ENCODE results near the gene PURA.

Gene PURA

DNA sequence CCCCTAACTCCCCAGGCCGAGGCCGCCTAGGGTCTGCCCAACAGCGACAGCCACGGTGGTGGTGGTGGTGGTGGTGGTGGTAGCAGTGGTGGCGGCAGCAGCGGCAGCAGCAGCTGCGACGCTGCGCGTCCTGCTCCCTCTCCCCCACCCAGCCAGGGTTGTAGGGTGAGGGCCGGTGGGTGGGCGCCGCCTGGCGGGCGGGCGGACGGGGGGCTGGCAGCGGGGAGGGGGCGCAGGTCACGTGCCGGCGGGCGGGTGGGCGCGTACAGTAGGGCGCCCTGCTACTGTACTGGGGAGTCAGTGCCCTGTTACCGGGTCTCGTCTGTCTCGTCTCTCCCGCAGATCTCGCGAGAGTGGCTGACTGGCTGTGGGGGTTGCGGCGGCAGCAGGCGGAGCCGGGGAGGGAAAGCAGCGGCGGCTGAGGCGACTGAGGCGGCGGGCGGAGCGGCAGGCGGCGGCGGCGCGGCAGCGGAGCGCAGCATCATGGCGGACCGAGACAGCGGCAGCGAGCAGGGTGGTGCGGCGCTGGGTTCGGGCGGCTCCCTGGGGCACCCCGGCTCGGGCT is at the start of gene PURA:
PURA (plus strand) TSS at position 411 of the 565 bp plus-strand sequence; CDS start at position 484, 73 bp downstream.
- DNase-seq (ENCODE audit: low spot score): peak; percentile 95

GRCh38 chr5:140072812-140073211 is 41.1 kb upstream of the PURA start:
- no peak for DNase-seq (ENCODE audit: low spot score)

- peak; percentile 26 for DNase-seq (ENCODE audit: low spot score)
Measured at GRCh38 chr5:140073296-140073695, 40.6 kb upstream of the PURA start.

- DNase-seq (ENCODE audit: low spot score): peak; percentile 46
Measured at GRCh38 chr5:140075371-140075770, 38.5 kb upstream of the PURA start.

- DNase-seq (ENCODE audit: low spot score): no peak
Measured at GRCh38 chr5:140076142-140076541, 37.8 kb upstream of the PURA start.

DNA sequence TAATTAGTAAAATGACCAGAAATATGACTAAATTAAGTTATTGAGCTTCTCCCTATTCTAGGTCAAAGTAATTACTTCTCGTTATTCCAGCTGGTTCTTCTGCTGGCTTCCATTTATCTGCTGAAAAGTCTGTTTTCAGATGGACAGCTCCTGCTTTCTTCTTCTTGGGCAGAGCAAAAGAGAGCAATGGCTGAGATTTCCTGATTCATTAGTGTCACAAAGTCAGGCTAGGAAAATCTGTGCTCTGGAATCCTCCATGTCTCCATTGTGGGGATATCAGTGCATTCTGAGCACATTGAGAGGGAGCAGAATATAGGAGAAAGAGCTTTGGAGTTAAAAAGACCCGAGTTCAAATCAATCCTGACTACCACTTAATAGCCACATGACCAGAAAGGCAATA is 37.1 kb upstream of the PURA start:
- peak; percentile 4 for DNase-seq (ENCODE audit: low spot score)

DNA sequence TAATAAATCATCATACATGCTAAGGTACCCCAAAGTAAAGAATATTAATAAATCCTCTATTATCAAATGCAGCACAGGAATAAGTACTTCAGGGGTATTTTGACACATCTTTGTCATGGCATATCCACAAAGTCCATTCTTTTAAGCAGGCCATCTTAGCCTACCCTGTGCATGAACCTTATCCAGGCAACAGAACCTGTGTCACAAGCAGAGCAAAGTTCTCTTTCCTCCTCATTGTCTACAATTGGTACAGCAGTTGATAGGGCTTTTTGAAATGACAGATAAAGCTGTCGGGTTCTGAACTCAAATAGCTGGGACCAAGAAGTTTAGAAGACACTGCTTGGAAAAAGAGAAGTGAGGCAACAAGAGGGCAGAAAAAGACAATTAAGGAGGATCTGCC is 30.8 kb upstream of the PURA start:
- no peak for DNase-seq (ENCODE audit: low spot score)

- DNase-seq (ENCODE audit: low spot score): no peak
Measured at GRCh38 chr5:140083650-140084049, 30.3 kb upstream of the PURA start.

- DNase-seq (ENCODE audit: low spot score): no peak
Measured at GRCh38 chr5:140084541-140084940, 29.4 kb upstream of the PURA start.

DNA sequence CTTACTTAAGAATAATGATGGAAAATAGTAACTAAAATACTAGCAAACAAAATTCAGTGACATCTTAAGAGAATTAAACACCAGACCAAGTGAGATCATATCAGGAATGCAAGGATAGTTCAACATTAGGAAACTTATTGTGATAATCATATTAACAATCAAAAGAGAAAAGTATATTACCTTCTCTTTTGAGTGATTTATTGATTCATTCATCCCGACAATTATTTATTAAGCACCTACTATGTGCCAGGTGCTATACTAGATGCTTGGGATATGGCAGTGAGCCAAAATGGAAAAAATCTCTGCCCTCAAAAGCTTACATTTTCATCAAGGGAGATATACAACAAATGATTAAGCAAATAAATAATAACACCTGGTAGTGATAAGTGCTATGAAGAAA is 23.7 kb upstream of the PURA start:
- no peak for DNase-seq (ENCODE audit: low spot score)

DNA sequence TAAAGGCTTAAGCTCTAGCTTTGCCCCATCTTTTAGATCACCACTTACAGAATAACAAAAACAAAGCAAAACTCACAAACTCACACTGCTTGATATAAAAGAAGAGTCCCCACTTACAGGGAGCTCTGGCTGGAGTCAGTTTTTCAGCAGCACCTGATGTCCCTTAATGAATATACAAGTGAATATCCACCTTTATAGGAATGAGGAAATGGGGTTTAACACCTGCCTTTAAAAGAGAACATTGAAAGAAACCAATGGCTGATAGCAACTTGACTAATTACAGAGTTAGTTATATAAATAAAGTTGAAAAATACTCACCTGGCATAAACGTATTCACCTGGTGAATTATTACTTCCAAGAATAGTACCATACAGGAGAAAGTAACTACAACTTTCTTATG is 20.7 kb upstream of the PURA start:
- no peak for DNase-seq (ENCODE audit: low spot score)

DNA sequence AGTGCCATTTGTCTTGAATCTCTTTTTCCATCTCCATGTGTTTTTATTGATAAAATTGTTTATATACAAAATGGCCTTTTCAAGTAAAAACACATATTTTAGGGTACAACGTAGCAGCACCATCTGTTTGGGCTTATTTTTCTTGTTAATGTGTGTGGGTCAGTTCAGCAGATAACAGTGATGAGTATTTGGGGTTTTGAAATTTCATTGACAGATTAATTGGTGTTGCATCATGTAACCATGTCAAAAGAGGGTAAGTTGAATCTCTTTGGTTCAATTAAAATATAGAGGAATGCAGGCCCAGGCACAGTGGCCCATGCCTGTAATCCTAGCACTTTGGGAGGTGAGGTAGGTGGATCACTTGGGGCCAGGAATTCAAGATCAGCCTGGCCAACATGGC is 20.0 kb upstream of the PURA start:
- DNase-seq (ENCODE audit: low spot score): no peak

GRCh38 chr5:140094889-140095288 is 19.0 kb upstream of the PURA start:
- DNase-seq (ENCODE audit: low spot score): no peak

- DNase-seq (ENCODE audit: low spot score): no peak
Measured at GRCh38 chr5:140101179-140101578, 12.7 kb upstream of the PURA start.

- DNase-seq (ENCODE audit: low spot score): no peak
Measured at GRCh38 chr5:140103154-140103553, 10.8 kb upstream of the PURA start.

- no peak for DNase-seq (ENCODE audit: low spot score)
Measured at GRCh38 chr5:140104100-140104499, 9.8 kb upstream of the PURA start.

GRCh38 chr5:140106101-140106500 is 7.8 kb upstream of the PURA start:
- no peak for DNase-seq (ENCODE audit: low spot score)

DNA sequence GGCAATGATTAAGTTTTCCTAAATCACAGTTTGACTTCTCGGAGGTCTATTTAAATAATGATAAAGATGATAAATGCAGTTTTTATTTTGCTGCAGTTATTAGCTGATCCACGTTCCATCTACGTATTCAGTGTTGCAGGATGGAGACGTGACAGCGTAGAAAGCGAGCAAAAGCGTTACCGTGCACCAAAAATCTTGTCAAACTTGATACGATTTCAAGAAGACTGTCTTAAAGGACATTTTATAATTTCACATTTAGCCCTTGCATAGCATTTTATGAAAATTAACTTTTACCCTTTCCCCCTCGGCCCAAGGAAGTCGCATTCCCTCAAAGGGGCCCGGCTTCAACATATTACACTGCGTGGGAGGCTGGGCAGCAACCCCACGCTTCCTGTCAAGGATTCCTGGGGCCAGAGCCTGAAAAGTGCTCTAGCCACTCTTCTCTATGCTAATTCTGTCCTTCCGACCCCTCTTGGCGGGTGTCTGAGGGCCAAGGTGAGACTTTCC is 7.1 kb upstream of the PURA start:
- DNase-seq (ENCODE audit: low spot score): no peak

DNA sequence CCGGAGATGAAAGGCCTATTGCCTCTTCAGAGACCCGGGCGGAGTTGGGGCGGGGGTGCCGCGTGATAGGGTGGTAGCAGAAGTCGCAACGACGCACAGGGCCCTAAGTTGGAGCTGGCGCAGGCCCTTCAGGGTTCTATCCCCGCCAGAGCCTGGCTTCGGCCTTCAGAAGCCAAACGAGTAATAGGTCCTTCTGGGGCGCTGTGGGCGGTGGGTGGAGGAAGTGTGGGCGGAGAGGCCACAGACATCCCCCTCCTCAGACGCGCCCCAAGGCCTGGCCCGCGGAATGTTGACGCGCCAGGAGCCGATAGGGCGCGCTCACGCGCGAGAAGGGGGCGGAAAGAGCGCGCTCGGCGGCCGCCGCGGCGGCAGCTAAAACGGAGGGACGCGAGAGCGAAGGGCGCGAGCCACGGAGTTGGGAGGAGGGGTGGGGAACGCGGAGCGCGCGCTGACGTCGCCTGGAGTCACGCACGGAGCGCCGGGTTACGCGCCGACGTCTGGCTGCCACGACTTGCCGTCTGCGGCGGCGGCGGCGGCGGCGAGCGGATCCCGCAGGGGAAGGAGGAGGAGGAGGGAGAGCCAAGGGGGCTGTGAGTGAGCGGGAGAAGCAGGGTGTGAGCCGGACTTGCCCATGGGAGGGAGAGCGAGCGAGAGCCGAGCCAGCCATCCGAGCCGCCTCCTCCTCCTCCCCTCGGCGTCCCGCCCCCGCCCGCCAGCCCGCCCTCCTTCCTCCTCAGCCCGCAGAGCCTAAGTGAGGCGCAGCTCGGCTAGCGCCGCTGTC is 6.4 kb upstream of the PURA start:
- DNase-seq (ENCODE audit: low spot score): peak; percentile 94

GRCh38 chr5:140108093-140109017 is 5.6 kb upstream of the PURA start:
- no peak for DNase-seq (ENCODE audit: low spot score)

- DNase-seq (ENCODE audit: low spot score): no peak
Measured at GRCh38 chr5:140109018-140109758, 4.7 kb upstream of the PURA start.
